Measurements from ENCODE around the gene IRS4.

Gene IRS4

GRCh38 chrX:108735091-108735678, 1.2 kb downstream of the IRS4 start:
- no peak for DNase-seq (ENCODE audit: low read depth in 2 of 2)
- no peak overlapping the region for H3K4me3 ChIP-seq (replicated peaks in 1 of 2; ENCODE audit: low read depth in 2 of 2, low read length in 2 of 2)
- no peak for TF ChIP-seq CTCF (IDR thresholded peaks at IDR 0.05; ENCODE audit: low read depth, low read length)

GRCh38 chrX:108734426-108734825, 1.9 kb downstream of the IRS4 start:
- TF ChIP-seq CTCF (IDR thresholded peaks at IDR 0.05; ENCODE audit: low read depth, low read length) = no peak
- no peak overlapping the region for H3K4me3 ChIP-seq (replicated peaks in 1 of 2; ENCODE audit: low read depth in 2 of 2, low read length in 2 of 2)
- no peak for DNase-seq (ENCODE audit: low read depth in 2 of 2)

- no peak for TF ChIP-seq CTCF (IDR thresholded peaks at IDR 0.05; ENCODE audit: low read depth, low read length)
- no peak overlapping the region for H3K4me3 ChIP-seq (replicated peaks in 1 of 2; ENCODE audit: low read depth in 2 of 2, low read length in 2 of 2)
- DNase-seq (ENCODE audit: low read depth in 2 of 2) = no peak
Observed at GRCh38 chrX:108732630-108733321, 3.6 kb downstream of the IRS4 start.

GRCh38 chrX:108731153-108731552, 5.2 kb downstream of the IRS4 start:
- no peak overlapping the region for H3K4me3 ChIP-seq (replicated peaks in 1 of 2; ENCODE audit: low read depth in 2 of 2, low read length in 2 of 2)
- no peak for TF ChIP-seq CTCF (IDR thresholded peaks at IDR 0.05; ENCODE audit: low read depth, low read length)
- no peak for DNase-seq (ENCODE audit: low read depth in 2 of 2)

- no peak for DNase-seq (ENCODE audit: low read depth in 2 of 2)
- no peak overlapping the region for H3K4me3 ChIP-seq (replicated peaks in 1 of 2; ENCODE audit: low read depth in 2 of 2, low read length in 2 of 2)
- no peak for TF ChIP-seq CTCF (IDR thresholded peaks at IDR 0.05; ENCODE audit: low read depth, low read length)
Observed at GRCh38 chrX:108726748-108727147, 9.6 kb downstream of the IRS4 start.

- no peak for TF ChIP-seq CTCF (IDR thresholded peaks at IDR 0.05; ENCODE audit: low read depth, low read length)
- no peak for DNase-seq (ENCODE audit: low read depth in 2 of 2)
Observed at GRCh38 chrX:108722561-108722960, 13.8 kb downstream of the IRS4 start.

More at GRCh38 chrX:108722561-108722960, 13.8 kb downstream of the IRS4 start:
- no peak overlapping the region for H3K4me3 ChIP-seq (replicated peaks in 1 of 2; ENCODE audit: low read depth in 2 of 2, low read length in 2 of 2)
